ENCODE results near the gene THEMIS.
"Not testable (repeated sequence)": the region's sequence is repeated elsewhere in the genome, so short reads cannot be mapped to it uniquely, and the experiment has no call there.

Gene THEMIS

GRCh38 chr6:127791779-127792528, 108.9 kb downstream of the THEMIS start:
- peaks cover 5% of the 10 kb centered on the region for H3K4me1 Mint-ChIP-seq
- no peaks in the 10 kb centered on the region for H3K36me3 Mint-ChIP-seq (ENCODE audit: low read depth)
- no peak overlapping the region for H3K27ac Mint-ChIP-seq
- H3K27me3 Mint-ChIP-seq (ENCODE audit: low read depth, poor library complexity), result peaks cover 3% of the 10 kb centered on the region
- no peaks in the 10 kb centered on the region for H3K9me3 Mint-ChIP-seq
- no peak for DNase-seq
- H3K4me3 Mint-ChIP-seq, result no peak overlapping the region
- TF ChIP-seq CTCF (IDR thresholded peaks at IDR 0.05), result no peak

- no peak for TF ChIP-seq CTCF (IDR thresholded peaks at IDR 0.05)
- Mint-ChIP-seq H3K27me3 (ENCODE audit: low read depth, poor library complexity) (peaks cover 3% of the 10 kb centered on the region), H3K36me3 (ENCODE audit: low read depth) (no peaks in the 10 kb centered on the region), H3K9me3 (no peaks in the 10 kb centered on the region), H3K27ac (no peak overlapping the region), H3K4me1 (peaks cover 5% of the 10 kb centered on the region), H3K4me3 (no peak overlapping the region)
- no peak for DNase-seq
Measured at GRCh38 chr6:127790571-127790970, 110.3 kb downstream of the THEMIS start.

GRCh38 chr6:127786109-127786508, 114.7 kb downstream of the THEMIS start:
- H3K27me3 Mint-ChIP-seq (ENCODE audit: low read depth, poor library complexity), result no peaks in the 10 kb centered on the region
- H3K4me1 Mint-ChIP-seq, result no peaks in the 10 kb centered on the region
- H3K36me3 Mint-ChIP-seq (ENCODE audit: low read depth), result no peaks in the 10 kb centered on the region
- H3K27ac Mint-ChIP-seq, result no peak overlapping the region
- H3K9me3 Mint-ChIP-seq, result peaks cover 9% of the 10 kb centered on the region
- no peak for TF ChIP-seq CTCF (IDR thresholded peaks at IDR 0.05)
- DNase-seq, result no peak
- H3K4me3 Mint-ChIP-seq, result no peak overlapping the region

GRCh38 chr6:127784468-127784867, 116.4 kb downstream of the THEMIS start:
- no peak overlapping the region for H3K4me3 Mint-ChIP-seq
- no peaks in the 10 kb centered on the region for H3K27me3 Mint-ChIP-seq (ENCODE audit: low read depth, poor library complexity)
- H3K36me3 Mint-ChIP-seq (ENCODE audit: low read depth), result no peaks in the 10 kb centered on the region
- H3K4me1 Mint-ChIP-seq, result no peaks in the 10 kb centered on the region
- H3K27ac Mint-ChIP-seq, result no peak overlapping the region
- no peak for DNase-seq
- TF ChIP-seq CTCF (IDR thresholded peaks at IDR 0.05), result no peak
- peaks cover 9% of the 10 kb centered on the region for H3K9me3 Mint-ChIP-seq

- H3K4me1 Mint-ChIP-seq; H3K27ac Mint-ChIP-seq; DNase-seq; H3K27me3 Mint-ChIP-seq (ENCODE audit: low read depth, poor library complexity); H3K9me3 Mint-ChIP-seq; H3K4me3 Mint-ChIP-seq; H3K36me3 Mint-ChIP-seq (ENCODE audit: low read depth): not testable (repeated sequence)
Measured at GRCh38 chr6:127781636-127782272, 119.1 kb downstream of the THEMIS start.

GRCh38 chr6:127776320-127776719, 124.5 kb downstream of the THEMIS start:
- Mint-ChIP-seq H3K27ac (peak overlapping the region; percentile 42), H3K4me3 (no peak overlapping the region), H3K36me3 (ENCODE audit: low read depth) (no peaks in the 10 kb centered on the region), H3K4me1 (no peaks in the 10 kb centered on the region), H3K27me3 (ENCODE audit: low read depth, poor library complexity) (no peaks in the 10 kb centered on the region), H3K9me3 (no peaks in the 10 kb centered on the region)
- TF ChIP-seq CTCF (IDR thresholded peaks at IDR 0.05), result no peak
- DNase-seq, result no peak

Measured in nephron progenitor cell (in vitro differentiated cells).